ENCODE data around the gene ZNF480.
"Not testable (repeated sequence)": the region's sequence is repeated elsewhere in the genome, so short reads cannot be mapped to it uniquely, and the experiment has no call there.

Gene ZNF480

DNA sequence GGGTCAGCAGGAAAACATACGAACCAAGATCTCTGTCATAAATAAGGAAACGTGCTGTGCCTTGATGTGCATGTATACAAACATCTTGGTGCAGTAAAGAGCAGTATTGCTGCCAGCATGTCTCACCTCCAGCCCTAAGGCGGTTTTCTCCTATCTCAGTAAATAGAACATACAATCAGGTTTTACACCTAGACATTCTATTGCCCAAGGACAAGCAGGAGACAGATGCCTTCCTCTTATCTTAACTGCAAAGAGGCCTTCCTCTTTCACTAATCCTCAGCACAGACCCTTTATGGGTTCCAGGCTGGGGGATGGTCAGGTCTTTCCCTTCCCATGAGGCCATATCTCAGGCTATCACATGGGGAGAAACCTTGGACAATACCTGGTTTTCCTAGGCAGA is 42.1 kb downstream of the ZNF480 start:
- not testable (repeated sequence) for DNase-seq

DNA sequence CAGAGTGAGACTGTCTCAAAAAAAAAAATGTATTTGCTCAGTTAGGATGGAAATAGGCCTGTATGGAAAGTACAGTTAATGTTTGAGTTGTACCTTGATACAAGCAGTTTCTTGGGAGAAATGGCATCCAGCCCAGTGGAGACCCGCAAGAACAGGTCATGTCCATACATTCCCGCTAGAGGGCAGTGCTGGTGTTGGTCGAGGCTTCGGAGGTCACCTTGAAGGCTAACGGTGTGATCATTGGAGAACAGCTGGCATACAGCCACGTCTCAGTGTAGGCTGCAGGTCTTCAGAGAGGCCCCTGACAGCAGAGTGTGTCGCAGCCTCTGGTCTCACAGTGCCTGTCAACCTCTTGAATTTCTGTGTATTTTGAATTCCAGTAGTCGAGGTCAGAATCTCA is 46.6 kb downstream of the ZNF480 start:
- DNase-seq = peak in 2 of 4 experiments; percentile 5 to 12

DNA sequence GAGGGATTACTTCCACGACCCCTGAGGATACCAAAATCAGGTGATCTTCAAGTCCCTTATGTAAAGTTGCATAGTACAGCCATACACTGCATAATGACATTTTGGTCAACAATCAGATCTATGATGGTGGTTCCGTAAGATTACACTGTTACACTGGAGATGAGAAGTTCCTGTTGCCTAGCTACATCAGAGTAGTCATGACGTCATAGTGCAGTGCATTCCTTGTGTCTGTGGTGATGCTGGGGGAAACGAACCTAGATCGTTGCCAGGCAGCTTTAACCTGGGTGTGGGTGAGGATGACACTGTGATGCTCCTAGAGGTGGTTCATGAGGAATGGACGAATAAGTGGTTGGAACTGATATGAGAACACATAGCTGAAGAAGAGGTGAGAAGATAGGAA is 48.2 kb downstream of the ZNF480 start:
- DNase-seq = no peak

DNA sequence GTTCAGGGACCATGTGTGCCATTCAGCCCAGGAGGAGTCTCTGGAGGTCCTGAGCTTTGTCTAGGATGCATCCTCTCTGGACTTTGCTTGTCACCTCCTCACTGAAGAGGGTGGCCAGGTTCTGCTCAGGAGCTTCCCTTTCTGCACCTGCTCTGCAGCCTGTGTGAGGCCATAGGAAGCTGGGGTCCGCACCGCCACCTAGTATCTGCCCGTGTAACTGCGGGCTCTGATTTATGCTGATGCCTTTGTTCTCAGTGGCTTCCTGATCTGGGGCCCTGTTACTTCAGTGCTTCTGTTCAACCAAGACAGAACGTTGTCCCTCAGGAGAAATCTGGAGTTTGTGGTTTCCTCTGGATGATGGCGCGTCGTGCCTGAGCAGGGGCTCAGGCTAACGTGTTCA is 54.5 kb downstream of the ZNF480 start:
- DNase-seq = no peak

DNA sequence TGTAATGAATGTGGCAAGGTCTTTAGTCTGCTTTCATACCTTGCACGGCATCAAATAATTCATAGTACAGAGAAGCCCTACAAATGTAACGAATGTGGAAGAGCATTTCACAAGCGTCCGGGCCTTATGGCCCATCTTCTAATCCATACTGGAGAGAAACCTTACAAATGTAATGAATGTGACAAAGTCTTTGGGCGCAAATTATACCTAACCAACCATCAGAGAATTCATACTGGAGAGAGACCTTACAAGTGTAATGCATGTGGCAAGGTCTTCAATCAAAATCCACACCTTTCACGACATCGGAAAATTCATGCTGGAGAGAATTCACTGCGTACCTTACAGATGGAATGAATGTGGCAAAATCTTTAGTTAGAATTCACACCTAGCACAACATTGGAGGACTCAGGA is 69.5 kb downstream of the ZNF480 start:
- DNase-seq = no peak

DNA sequence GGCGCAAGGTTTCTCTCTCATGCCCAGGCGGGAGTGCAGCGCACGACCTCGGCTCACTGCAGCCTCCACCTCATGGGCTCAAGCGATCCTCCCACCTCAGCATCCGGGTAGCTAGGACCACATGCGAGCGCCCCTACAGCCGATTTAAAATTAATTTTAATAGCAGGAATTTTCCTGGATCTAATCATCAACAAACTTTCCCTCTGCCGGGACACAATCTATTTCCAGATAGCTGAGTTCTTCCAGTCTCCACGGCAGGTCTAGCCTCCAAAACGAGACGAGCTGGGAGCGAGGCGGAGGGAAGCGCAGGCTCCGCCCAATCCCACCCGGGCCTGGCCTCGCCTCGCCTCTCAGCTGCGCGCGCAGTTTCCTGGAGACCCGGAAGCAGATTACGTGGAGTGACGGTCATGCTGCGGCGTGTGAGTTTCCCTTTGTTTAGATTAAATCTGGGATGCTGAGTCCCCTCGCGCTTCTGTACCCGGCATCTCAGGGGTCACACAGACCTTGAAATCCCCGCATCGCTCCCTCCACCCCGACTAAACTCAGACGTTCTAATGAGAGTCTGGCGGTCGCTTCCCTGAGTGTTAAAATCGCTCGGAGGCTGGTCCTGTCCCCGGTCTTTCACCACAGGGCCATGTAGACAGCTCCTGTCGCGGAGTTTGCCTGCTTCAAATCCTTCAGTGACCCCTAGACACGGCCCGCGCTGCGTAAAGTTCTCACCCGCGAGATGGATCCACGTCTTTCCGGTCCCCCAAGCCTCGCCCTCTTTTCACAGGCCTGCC is 72.8 kb downstream of the ZNF480 start, which contains the start of gene ZNF880:
TSS of gene ZNF880 (plus strand) at position 365 of the 782 bp plus-strand sequence. CDS start at position 408, 43 bp downstream.
- peak; percentile 57 to 89 (median 84) for DNase-seq

DNA sequence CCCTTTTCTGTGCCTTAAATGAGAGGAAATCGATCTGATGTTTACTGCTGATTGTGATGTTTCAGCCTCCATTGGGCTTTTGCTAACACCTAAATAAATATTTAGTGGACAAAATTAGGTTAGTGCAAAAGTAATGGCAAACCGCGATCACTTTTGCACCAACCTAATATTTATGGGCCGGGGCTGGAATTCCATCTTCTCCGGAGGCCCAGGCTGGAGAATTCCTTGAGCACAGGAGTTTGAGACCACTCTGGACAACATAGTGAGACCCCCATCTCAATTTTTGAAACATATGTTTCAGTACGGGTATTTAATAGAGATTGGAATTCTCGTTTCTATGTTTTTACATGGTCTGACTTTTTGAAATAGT is 73.4 kb downstream of the ZNF480 start:
- DNase-seq = no peak
